ENCODE data around the gene RASL12. TPM values are rescaled to one million over a fixed set of nuclear protein-coding genes. Genes with fewer than 3 reads are reported as not detected.
A peak's percentile ranks its signal among the peaks of the same experiment; 100 is the strongest.

Gene RASL12
- total RNA-seq, 2 donors from 2014 or later: 56.3 to 124 TPM

DNA sequence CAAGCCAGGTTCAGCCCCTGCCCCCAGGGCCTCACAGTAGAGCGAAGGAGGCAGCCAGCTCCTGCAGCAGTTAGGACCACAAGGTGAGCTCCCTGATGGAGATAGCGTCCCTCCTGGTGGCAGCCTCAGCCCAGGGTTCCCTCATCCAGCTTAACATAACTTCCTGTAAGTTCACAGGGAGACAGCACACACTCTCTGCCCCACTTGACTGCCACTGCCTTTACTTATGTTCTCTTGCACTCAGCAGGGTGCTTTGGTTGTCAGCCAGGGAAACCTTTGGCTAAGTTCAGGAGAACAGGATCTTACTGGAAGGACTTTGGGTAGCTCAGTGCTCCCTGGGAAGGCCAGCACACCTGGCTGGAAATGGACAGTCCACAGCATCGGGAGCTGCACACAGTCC, 19.6 kb upstream of the RASL12 start:
- Histone ChIP-seq H3K9me3 (no peaks in the 10 kb centered on the region), H3K27me3 (replicated peaks; ENCODE audit: insufficient read depth) (no peaks in the 10 kb centered on the region), H3K4me1 (replicated peaks) (no peaks in the 10 kb centered on the region), H3K27ac (peak overlapping the region; percentile 87 to 88), H3K4me3 (no peak overlapping the region), H3K36me3 (no peaks in the 10 kb centered on the region)
- WGBS: 29% methylated on average over 3 of the region's 3 CpGs
- peak; percentile 35 for DNase-seq (ENCODE audit: low spot score)
- intact Hi-C loops (cut with DNase I): no loop called here
- TF ChIP-seq CTCF (IDR thresholded peaks at IDR 0.05): peak in 1 of 4 experiments; percentile 23
- no peak for TF ChIP-seq POLR2AphosphoS5 (IDR thresholded peaks at IDR 0.05)

GRCh38 chr15:65086680-65087111, 18.9 kb upstream of the RASL12 start:
- Histone ChIP-seq H3K36me3 (no peaks in the 10 kb centered on the region), H3K4me1 (replicated peaks) (no peaks in the 10 kb centered on the region), H3K4me3 (no peak overlapping the region), H3K9me3 (no peaks in the 10 kb centered on the region), H3K27ac (peak overlapping the region; percentile 87 to 88), H3K27me3 (replicated peaks; ENCODE audit: insufficient read depth) (no peaks in the 10 kb centered on the region)
- WGBS: 55% methylated on average over 6 of the region's 6 CpGs
- peak; percentile 24 for DNase-seq (ENCODE audit: low spot score)
- TF ChIP-seq POLR2A (IDR thresholded peaks at IDR 0.05) (no peak), CTCF (IDR thresholded peaks at IDR 0.05) (peak in 1 of 4 experiments; percentile 26)
- intact Hi-C loops (cut with DNase I): no loop called here

DNA sequence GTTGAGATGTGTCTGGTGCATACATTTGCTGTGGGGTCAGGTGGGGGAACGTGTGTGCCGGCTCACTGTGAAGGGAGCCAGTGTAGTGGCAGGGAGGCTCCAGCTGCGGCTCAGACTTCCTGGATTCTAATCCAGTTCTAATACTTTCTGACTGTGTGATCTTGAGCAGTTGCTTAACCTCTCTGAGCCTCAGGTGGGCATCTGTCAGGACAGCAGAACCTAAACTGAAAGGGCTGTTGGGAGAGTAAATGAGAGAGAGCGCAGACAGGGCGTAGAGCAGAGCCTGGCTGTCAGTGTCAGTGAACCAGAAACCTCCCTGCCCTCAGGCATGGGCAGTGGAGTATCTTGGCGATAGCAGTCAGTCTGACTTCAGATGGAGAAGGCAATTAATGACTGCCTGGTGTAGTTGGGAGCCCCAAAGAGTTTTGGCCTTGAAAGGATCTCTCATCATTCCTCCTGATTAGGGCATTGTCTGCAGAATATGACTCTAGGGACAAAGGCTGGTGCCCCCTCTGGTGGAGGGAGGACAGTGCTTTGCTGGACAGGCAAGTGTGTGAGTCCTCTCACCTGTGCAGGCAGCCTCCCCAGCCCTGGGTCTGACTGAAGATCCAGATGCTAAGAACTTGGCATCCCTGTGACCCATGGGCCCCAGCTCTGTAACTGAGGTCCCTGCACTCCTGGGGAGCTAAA, 18.3 kb upstream of the RASL12 start:
- Histone ChIP-seq H3K4me3 (no peak overlapping the region), H3K4me1 (replicated peaks) (no peaks in the 10 kb centered on the region), H3K27me3 (replicated peaks; ENCODE audit: insufficient read depth) (no peaks in the 10 kb centered on the region), H3K27ac (peak overlapping the region; percentile 87 to 88), H3K9me3 (no peaks in the 10 kb centered on the region), H3K36me3 (no peaks in the 10 kb centered on the region)
- TF ChIP-seq CTCF (IDR thresholded peaks at IDR 0.05) (peak in 3 of 4 experiments; percentile 9 to 38 (median 35)), POLR2AphosphoS5 (IDR thresholded peaks at IDR 0.05) (no peak)
- no peak for DNase-seq (ENCODE audit: low spot score)
- intact Hi-C loops (cut with DNase I): no loop called here
- 84% methylated on average over 6 of the region's 6 CpGs for WGBS

- intact Hi-C loops (cut with DNase I): no loop called here
- H3K27ac ChIP-seq: peak overlapping the region; percentile 87 to 88
- no peaks in the 10 kb centered on the region for H3K9me3 ChIP-seq
- whole genome bisulfite sequencing: 74% methylated on average over 8 of the region's 8 CpGs
- H3K4me1 ChIP-seq (replicated peaks): no peaks in the 10 kb centered on the region
- H3K4me3 ChIP-seq: no peak overlapping the region
- no peaks in the 10 kb centered on the region for H3K27me3 ChIP-seq (replicated peaks; ENCODE audit: insufficient read depth)
- TF ChIP-seq POLR2A (IDR thresholded peaks at IDR 0.05) (no peak), CTCF (IDR thresholded peaks at IDR 0.05) (no peak), POLR2AphosphoS5 (IDR thresholded peaks at IDR 0.05) (no peak)
- no peak for DNase-seq (ENCODE audit: low spot score)
- no peaks in the 10 kb centered on the region for H3K36me3 ChIP-seq
Observed at GRCh38 chr15:65085207-65085753, 17.5 kb upstream of the RASL12 start.

Data from prostate gland (tissue), 2 donors.